Activated CD8-positive, alpha-beta T cell treated with anti-CD3 and anti-CD28 coated beads for 36 hours (primary cell): ENCODE results near the gene TMED6. TPM values are rescaled to one million over a fixed set of nuclear protein-coding genes. Genes with fewer than 3 reads are reported as not detected.

ENCODE experiments used
- ATAC-seq: fragments of 200-7000 bp; cut with Tn5 transposase; one replicate; pipeline ENCODE4 v1.10.0; 2021; ENCODE audit warnings: mild to moderate bottlenecking, moderate library complexity
- CTCF ChIA-PET: fragments of 350-600 bp; sonication (Branson Sonifier 250); formaldehyde crosslinking; loops from one replicate; lab custom pipeline; 2021; ENCODE audit warnings: antibody characterized with exemption; lab: Charles Lee
- POLR2A ChIA-PET: fragments of 350-600 bp; sonication (Branson Sonifier 250); formaldehyde crosslinking; loops from one replicate; lab custom pipeline; 2021; ENCODE audit warnings: antibody characterized with exemption; lab: Charles Lee
- DNase-seq: peaks from one replicate; pipeline ENCODE4 v3.0.0-alpha.2; 2020
- H3K27ac Mint-ChIP-seq: one replicate; pipeline ENCODE4 v1.8.0; 2021; ENCODE audit warnings: mild to moderate bottlenecking, mixed read lengths
- H3K27me3 Mint-ChIP-seq: one replicate; pipeline ENCODE4 v1.8.0; 2021; ENCODE audit warnings: mixed read lengths
- H3K36me3 Mint-ChIP-seq: one replicate; pipeline ENCODE4 v1.8.0; 2021; ENCODE audit warnings: low read depth, mixed read lengths
- H3K4me1 Mint-ChIP-seq: one replicate; pipeline ENCODE4 v1.8.0; 2021; ENCODE audit warnings: low read depth, mixed read lengths
- H3K4me3 Mint-ChIP-seq: one replicate; pipeline ENCODE4 v1.8.0; 2021; ENCODE audit warnings: mild to moderate bottlenecking, moderate library complexity, mixed read lengths
- H3K9me3 Mint-ChIP-seq: one replicate; pipeline ENCODE4 v1.8.0; 2021; ENCODE audit warnings: mixed read lengths
- CTCF ChIP-seq: fragments of 200-600 bp; IDR thresholded peaks from one replicate; pipeline ENCODE4 v1.8.0; 2022; ENCODE audit warnings: antibody characterized with exemption, mild to moderate bottlenecking
- intact Hi-C: fragments of 100-400 bp; cut with micrococcal nuclease; formaldehyde crosslinking; loops from one replicate; pipeline ENCODE4 v1.10.0; 2022
- total RNA-seq, 2 experiments: library from RNA; stranded (reverse); gene quantifications; one replicate each; pipeline ENCODE4 v1.2.3, GENCODE V29; 2021

The TMED6 gene
- total RNA-seq, 2 experiments from 2014 or later = 1.2 to 2.2 TPM

GRCh38 chr16:69311533-69312387 lies 39.8 kb downstream of the TMED6 start:
- ATAC-seq (peak; percentile 37), DNase-seq (peak; percentile 54)
- ChIA-PET CTCF (interaction anchor here (0.6 to 1.1 kb wide), 6 partner anchors 12 to 465 kb away, joined by 3 to 4 read pairs (median 3); no protein-coding TSS in a partner anchor), POLR2A (interaction anchor here (1.2 to 8.4 kb wide), 3 partner anchors 12 to 253 kb away, joined by 4 to 93 read pairs (median 15); partner anchors contain the start of gene PDF)
- intact Hi-C loops = no loop called here
- Mint-ChIP-seq H3K36me3 (peaks cover 17% of the 10 kb centered on the region), H3K9me3 (no peaks in the 10 kb centered on the region), H3K4me1 (peaks cover 27% of the 10 kb centered on the region), H3K4me3 (peak overlapping the region; percentile 89), H3K27me3 (no peaks in the 10 kb centered on the region), H3K27ac (peak overlapping the region; percentile 94)
- TF ChIP-seq CTCF = no peak

GRCh38 chr16:69310653-69311532 lies 40.7 kb downstream of the TMED6 start, which contains the start of gene VPS4A:
Gene VPS4A, plus strand, starts transcription at chr16:69311350. Its CDS starts 162 bp downstream, at chr16:69311512.
- DNase-seq = peak; percentile 98
- intact Hi-C loops = no loop called here
- H3K27me3 Mint-ChIP-seq = no peaks in the 10 kb centered on the region
- no peaks in the 10 kb centered on the region for H3K9me3 Mint-ChIP-seq
- ATAC-seq = peak; percentile 98
- TF ChIP-seq CTCF = peak; percentile 83
- H3K4me1 Mint-ChIP-seq = peaks cover 27% of the 10 kb centered on the region
- H3K4me3 Mint-ChIP-seq = peak within 1 kb of the TSS; percentile 89
- peak within 1 kb of the TSS; percentile 94 for H3K27ac Mint-ChIP-seq
- ChIA-PET POLR2A (interaction anchor here (0.9 to 8.4 kb wide), 4 partner anchors 13 to 122 kb away, joined by 3 to 93 read pairs (median 9); partner anchors contain the start of gene PDF), CTCF (interaction anchor here (0.9 to 1.7 kb wide), 4 partner anchors 10 to 28 kb away, joined by 3 to 4 read pairs (median 4); no protein-coding TSS in a partner anchor)
- H3K36me3 Mint-ChIP-seq = peaks cover 12% of the 10 kb centered on the region

- H3K27me3 Mint-ChIP-seq = no peaks in the 10 kb centered on the region
- ChIA-PET POLR2A (no interaction called here), CTCF (interaction anchor here (0.9 kb wide), 1 partner anchor 23 kb away, joined by 3 read pairs; no protein-coding TSS in a partner anchor)
- H3K9me3 Mint-ChIP-seq = no peaks in the 10 kb centered on the region
- intact Hi-C loops = no loop called here
- no peak overlapping the region for H3K27ac Mint-ChIP-seq
- H3K36me3 Mint-ChIP-seq = peaks cover 8% of the 10 kb centered on the region
- no peak for ATAC-seq
- no peak for TF ChIP-seq CTCF
- peaks cover 24% of the 10 kb centered on the region for H3K4me1 Mint-ChIP-seq
- no peak overlapping the region for H3K4me3 Mint-ChIP-seq
- no peak for DNase-seq
Observed at GRCh38 chr16:69309316-69309715, 42.3 kb downstream of the TMED6 start.

GRCh38 chr16:69307856-69308255 lies 43.7 kb downstream of the TMED6 start:
- intact Hi-C loops = no loop called here
- no peak for DNase-seq
- CTCF ChIA-PET = no interaction called here
- Mint-ChIP-seq H3K27ac (no peak overlapping the region), H3K4me1 (peaks cover 12% of the 10 kb centered on the region), H3K27me3 (no peaks in the 10 kb centered on the region), H3K36me3 (peaks cover 6% of the 10 kb centered on the region), H3K4me3 (no peak overlapping the region), H3K9me3 (no peaks in the 10 kb centered on the region)
- no peak for TF ChIP-seq CTCF
- no peak for ATAC-seq
- POLR2A ChIA-PET = no interaction called here
